ENCODE results near the gene ATF7. TPM values are rescaled to one million over a fixed set of nuclear protein-coding genes. Genes with fewer than 3 reads are reported as not detected.
"Not testable (repeated sequence)": the region's sequence is repeated elsewhere in the genome, so short reads cannot be mapped to it uniquely, and the experiment has no call there.

The ATF7 gene
- total RNA-seq, 1 donor from 2014 or later, result 61.2 TPM

GRCh38 chr12:53644133-53644532 lies 18.0 kb upstream of the ATF7 start:
- intact Hi-C loops (cut with DNase I), result no loop called here
- TF ChIP-seq CTCF (IDR thresholded peaks at IDR 0.05), result no peak
- no peak overlapping the region for H3K27ac ChIP-seq
- ATAC-seq (no peak), DNase-seq (no peak)
- no peaks in the 10 kb centered on the region for H3K4me1 ChIP-seq
- no peak overlapping the region for H3K4me3 ChIP-seq
- H3K9me3 ChIP-seq, result no peaks in the 10 kb centered on the region
- H3K36me3 ChIP-seq, result no peaks in the 10 kb centered on the region
- H3K27me3 ChIP-seq (ENCODE audit: low read depth), result no peaks in the 10 kb centered on the region

- Histone ChIP-seq H3K27me3 (ENCODE audit: low read depth) (no peaks in the 10 kb centered on the region), H3K4me3 (no peak overlapping the region), H3K9me3 (no peaks in the 10 kb centered on the region), H3K36me3 (no peaks in the 10 kb centered on the region), H3K27ac (no peak overlapping the region), H3K4me1 (no peaks in the 10 kb centered on the region)
- ATAC-seq (no peak), DNase-seq (no peak)
- intact Hi-C loops (cut with DNase I), result no loop called here
- no peak for TF ChIP-seq CTCF (IDR thresholded peaks at IDR 0.05)
These were observed 17.2 kb upstream of the ATF7 start for GRCh38 chr12:53643232-53643979.

- ATAC-seq (no peak), DNase-seq (no peak)
- H3K27ac ChIP-seq, result no peak overlapping the region
- H3K4me3 ChIP-seq, result no peak overlapping the region
- no peaks in the 10 kb centered on the region for H3K36me3 ChIP-seq
- intact Hi-C loops (cut with DNase I), result no loop called here
- no peaks in the 10 kb centered on the region for H3K4me1 ChIP-seq
- no peaks in the 10 kb centered on the region for H3K9me3 ChIP-seq
- no peaks in the 10 kb centered on the region for H3K27me3 ChIP-seq (ENCODE audit: low read depth)
- no peak for TF ChIP-seq CTCF (IDR thresholded peaks at IDR 0.05)
These were observed 11.9 kb upstream of the ATF7 start for GRCh38 chr12:53638057-53638456.

GRCh38 chr12:53636641-53637040 lies 10.5 kb upstream of the ATF7 start:
- Histone ChIP-seq H3K9me3 (no peaks in the 10 kb centered on the region), H3K27ac (no peak overlapping the region), H3K4me1 (no peaks in the 10 kb centered on the region), H3K4me3 (no peak overlapping the region), H3K27me3 (ENCODE audit: low read depth) (no peaks in the 10 kb centered on the region), H3K36me3 (no peaks in the 10 kb centered on the region)
- intact Hi-C loops (cut with DNase I), result no loop called here
- ATAC-seq, result no peak
- no peak for TF ChIP-seq CTCF (IDR thresholded peaks at IDR 0.05)
- no peak for DNase-seq

GRCh38 chr12:53635708-53636107 lies 9.5 kb upstream of the ATF7 start:
- H3K4me3 ChIP-seq; ATAC-seq; intact Hi-C loops (cut with DNase I): not testable (repeated sequence)

GRCh38 chr12:53631721-53632120 lies 5.5 kb upstream of the ATF7 start:
- DNase-seq, result no peak
- Histone ChIP-seq H3K36me3 (no peaks in the 10 kb centered on the region), H3K9me3 (no peaks in the 10 kb centered on the region), H3K27ac (no peak overlapping the region), H3K4me1 (peaks cover 6% of the 10 kb centered on the region), H3K27me3 (ENCODE audit: low read depth) (no peaks in the 10 kb centered on the region), H3K4me3 (no peak overlapping the region)
- ATAC-seq, result no peak
- TF ChIP-seq CTCF (IDR thresholded peaks at IDR 0.05), result no peak
- intact Hi-C loops (cut with DNase I), result no loop called here

More at GRCh38 chr12:53635708-53636107, 9.5 kb upstream of the ATF7 start:
- H3K36me3 ChIP-seq; DNase-seq; H3K27me3 ChIP-seq (ENCODE audit: low read depth); H3K4me1 ChIP-seq; H3K27ac ChIP-seq; H3K9me3 ChIP-seq: not testable (repeated sequence)
